IMR-90 (cell line): ENCODE measurements around the gene FSIP1.
A peak's percentile ranks its signal among the peaks of the same experiment; 100 is the strongest.

Source experiments
- CTCF ChIP-seq: conservative IDR thresholded peaks from 2 replicates; pipeline ENCODE4 v1.5.1; 2012; ENCODE audit warnings: mild to moderate bottlenecking, low read depth, low read length, improper control_type of control experiment
- FOS ChIP-seq: fragments of 150-350 bp; IDR thresholded peaks from 2 replicates; pipeline ENCODE4 v1.6.1; 2016; ENCODE audit warnings: low read depth, low read length
- POLR2A ChIP-seq: IDR thresholded peaks from 2 replicates; pipeline ENCODE4 v1.6.1; 2012; ENCODE audit warnings: mild to moderate bottlenecking, low read depth, low read length
- RFX5 ChIP-seq: IDR thresholded peaks from 2 replicates; pipeline ENCODE4 v1.8.0; 2012; ENCODE audit warnings: low read depth, mild to moderate bottlenecking, low read length, moderate library complexity
- SMC3 ChIP-seq: fragments of 150-350 bp; IDR thresholded peaks from 2 replicates; pipeline ENCODE4 v1.6.1; 2016; ENCODE audit warnings: low read depth, mild to moderate bottlenecking, antibody characterized with exemption, low read length, moderate library complexity
- USF2 ChIP-seq: fragments of 150-350 bp; IDR thresholded peaks from 2 replicates; pipeline ENCODE4 v1.6.1; 2017; ENCODE audit warnings: mild to moderate bottlenecking, antibody characterized with exemption, low read length, low read depth

DNA sequence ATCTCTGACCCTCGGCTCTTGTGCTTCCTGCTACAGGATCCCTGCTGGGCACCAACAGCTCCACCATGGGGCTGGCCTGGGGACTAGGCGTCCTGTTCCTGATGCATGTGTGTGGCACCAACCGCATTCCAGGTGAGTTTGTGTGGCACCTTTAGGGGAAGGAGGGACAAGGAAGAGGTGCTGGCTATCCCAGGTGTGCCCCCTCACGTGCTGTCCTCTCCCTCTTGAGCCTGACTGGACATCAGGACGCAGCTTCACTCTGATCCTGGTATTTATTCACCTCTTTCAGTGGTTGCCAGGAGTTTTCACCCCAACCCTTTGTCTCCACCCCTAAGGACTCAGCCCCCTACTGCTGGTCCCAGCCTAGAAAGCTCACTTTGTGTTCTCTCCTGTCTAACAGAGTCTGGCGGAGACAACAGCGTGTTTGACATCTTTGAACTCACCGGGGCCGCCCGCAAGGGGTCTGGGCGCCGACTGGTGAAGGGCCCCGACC lies 200.8 kb downstream of the FSIP1 start:
- peak; percentile 37 for TF ChIP-seq CTCF
- TF ChIP-seq FOS: no peak
- peak; percentile 11; the same call in 1 of the 2 replicates for TF ChIP-seq POLR2A
- TF ChIP-seq RFX5: no peak
- TF ChIP-seq SMC3: peak; percentile 26; the same call in 1 of the 2 replicates
- no peak; the same call in 1 of the 2 replicates for TF ChIP-seq USF2
